Lung microvascular endothelial cell (primary cell): Measurements from ENCODE around the gene VIL1. TPM values are rescaled to one million over a fixed set of nuclear protein-coding genes. Genes with fewer than 3 reads are reported as not detected.
A peak's percentile ranks its signal among the peaks of the same experiment; 100 is the strongest.

Experiments used
- DNase-seq, 2 donors: peaks; one replicate each; pipeline versions ENCODE4 v3.0.0 to v3.0.0-alpha.2; 2010; ENCODE audit warnings: low read depth in 2 of 2
- total RNA-seq: library from RNA; depleted of rRNA; stranded (reverse); fragments of >200 nt; gene quantifications from 2 replicates; pipeline ENCODE4 v1.2.1, GENCODE V29; 2014

Gene VIL1
- total RNA-seq, 1 donor from 2014 or later = not detected

DNA sequence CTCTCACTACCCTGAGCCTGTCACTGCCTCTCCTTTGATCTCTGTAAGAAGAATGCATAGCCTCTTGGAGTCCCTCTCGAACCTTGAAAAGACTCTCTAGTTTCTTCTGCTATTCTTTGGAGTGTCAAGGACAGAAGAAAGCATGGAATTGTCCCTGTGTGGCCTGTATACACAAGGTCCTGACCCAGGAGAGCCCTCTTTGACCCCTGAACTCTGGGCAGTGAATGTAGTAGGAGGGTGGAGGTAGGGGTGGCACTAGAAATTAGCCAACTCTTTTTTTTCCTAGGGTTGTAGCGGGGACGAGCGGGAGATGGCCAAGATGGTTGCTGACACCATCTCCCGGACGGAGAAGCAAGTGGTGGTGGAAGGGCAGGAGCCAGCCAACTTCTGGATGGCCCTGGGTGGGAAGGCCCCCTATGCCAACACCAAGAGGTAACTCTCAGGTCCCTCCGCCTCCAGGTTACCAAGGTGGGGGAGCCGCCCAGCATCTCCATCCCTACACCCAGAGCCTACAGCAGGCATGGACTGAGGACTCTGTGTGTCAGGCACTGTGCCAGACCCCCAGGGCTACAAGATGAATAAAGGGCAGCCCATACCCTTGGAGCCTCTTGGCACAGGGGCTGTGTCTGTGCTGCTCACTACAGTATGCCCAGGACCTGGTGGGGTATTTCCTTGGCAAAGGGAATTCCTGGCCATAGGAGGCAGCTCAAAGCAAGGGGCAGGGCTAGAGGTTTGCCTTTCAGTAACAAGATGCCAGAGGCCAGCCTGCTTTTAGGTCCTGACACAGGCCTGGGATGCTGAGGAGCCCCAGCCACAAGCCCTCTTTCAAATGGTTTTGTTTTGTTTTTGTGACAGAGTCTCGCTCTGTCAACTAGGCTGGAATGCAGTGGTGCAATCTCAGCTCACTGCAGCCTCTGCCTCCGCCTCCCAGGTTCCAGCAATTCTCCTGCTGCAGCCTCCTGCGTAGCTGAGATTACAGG is 16.4 kb downstream of the VIL1 start:
- no peak for DNase-seq

DNA sequence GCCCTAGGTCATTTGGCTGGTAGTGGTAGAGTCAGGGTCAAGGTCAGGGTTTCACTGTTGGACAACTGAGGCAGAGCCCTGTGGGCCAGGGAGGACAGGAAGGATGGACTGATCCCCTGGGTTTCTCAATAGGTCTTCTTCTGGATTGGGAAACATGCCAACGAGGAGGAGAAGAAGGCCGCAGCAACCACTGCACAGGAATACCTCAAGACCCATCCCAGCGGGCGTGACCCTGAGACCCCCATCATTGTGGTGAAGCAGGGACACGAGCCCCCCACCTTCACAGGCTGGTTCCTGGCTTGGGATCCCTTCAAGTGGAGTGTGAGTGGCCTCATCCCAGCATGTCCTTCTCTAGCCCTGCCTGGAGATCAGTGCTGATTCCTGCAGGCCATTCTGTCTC is 18.1 kb downstream of the VIL1 start:
- DNase-seq = no peak

DNA sequence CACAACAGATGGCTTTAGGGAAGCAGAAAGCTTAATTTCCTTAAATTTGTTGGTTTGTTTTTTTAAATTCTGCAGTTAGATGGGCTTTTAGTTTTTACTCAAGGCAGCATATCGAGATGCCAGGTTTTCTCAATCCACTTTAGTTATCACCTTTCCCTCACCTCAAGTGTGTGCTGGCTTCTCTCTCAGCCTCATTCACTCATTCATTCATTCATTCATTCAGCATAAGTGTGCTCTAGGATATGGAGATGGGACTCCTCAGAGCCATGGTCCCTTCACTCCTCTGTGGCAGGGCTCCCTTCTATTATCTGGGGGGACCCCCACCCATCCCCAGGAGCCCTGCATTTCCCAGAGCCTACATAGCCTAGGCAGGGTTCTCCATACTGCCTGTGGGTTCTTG is 19.0 kb downstream of the VIL1 start:
- no peak for DNase-seq

DNA sequence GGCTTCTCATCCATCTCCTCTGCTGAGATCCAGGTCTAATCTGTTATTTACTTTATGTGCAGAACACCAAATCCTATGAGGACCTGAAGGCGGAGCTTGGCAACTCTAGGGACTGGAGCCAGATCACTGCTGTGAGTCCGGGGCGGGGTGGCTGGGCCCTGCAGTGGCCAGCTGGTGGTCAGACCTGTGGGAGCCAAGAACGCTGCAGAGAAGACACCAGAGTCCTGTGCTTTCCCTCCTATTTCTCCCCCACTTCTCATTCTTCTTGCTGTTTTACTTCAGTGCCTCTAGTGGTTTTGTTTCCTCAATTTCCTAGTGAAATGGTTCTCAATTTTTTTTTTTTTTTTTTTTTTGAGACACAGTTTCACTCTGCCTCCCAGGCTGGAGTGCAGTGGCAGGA is 19.7 kb downstream of the VIL1 start:
- DNase-seq = no peak

DNA sequence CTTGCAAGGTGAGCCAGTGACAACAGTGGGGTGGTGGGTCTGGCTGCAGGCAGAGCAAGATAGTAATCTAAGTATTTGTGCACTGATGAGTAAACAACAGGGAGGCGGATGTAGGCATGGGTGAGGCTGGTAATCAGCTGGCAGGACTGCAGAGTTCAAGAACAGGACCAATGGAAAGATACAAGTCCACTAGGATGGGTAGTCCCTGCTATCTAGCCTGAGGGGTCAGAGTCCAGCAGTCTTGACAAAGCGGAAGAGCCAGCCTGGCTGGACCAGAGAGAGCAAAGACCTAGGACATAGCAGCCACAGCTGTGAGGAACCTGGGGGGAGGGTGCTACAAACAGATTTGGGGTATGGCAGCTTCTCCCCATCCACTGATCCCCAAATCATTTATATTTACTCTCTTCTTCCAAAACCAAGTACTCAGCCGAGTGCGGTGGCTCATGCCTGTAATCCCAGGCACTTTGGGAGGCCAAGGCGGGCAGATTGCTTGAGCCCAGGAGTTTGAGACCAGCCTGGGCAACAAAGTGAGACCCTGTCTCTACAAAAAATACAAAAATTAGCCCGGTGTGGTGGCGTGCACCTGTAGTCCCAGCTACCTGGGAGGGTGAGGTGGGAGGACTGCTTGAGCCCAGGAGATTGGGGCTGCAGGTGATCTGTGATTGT is 25.9 kb downstream of the VIL1 start:
- no peak for DNase-seq

DNA sequence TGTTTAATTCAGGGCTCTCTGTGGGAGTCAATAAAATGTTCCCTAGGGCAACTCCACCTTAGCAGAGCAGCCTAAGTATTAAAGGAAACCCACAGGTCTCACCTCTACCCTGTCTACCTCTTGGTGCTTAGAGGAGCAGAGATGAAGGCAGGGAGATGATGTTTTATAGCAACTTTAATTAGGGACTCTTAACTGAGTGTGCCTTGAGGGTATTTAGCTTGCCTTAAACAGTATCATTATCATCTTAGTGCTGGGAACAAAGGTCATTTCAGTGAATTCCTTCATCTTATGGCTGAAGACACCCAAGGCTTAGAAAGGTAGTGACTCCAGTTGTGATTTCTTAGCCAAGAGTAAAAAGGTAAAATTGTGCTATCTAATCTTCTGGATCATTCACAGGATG is 26.7 kb downstream of the VIL1 start:
- no peak for DNase-seq

DNA sequence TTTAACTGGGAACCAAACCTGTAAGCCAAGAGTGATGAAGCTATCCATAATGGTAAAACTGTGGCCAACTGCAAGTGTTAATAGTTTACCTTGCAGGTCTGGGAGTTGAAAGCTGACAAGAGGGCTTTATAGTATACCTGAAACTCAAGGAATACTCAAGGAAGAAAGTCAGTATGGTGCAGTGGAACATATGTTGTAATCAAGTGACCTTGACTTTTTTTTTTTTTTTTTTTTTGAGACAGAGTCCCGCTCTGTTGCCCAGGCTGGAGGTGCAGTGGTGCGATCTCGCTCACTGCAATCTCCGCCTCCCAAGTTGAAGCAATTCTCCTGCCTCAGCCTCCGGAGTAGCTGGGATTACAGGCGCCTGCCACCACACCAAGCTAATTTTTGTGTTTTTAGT is 27.6 kb downstream of the VIL1 start:
- no peak for DNase-seq

DNA sequence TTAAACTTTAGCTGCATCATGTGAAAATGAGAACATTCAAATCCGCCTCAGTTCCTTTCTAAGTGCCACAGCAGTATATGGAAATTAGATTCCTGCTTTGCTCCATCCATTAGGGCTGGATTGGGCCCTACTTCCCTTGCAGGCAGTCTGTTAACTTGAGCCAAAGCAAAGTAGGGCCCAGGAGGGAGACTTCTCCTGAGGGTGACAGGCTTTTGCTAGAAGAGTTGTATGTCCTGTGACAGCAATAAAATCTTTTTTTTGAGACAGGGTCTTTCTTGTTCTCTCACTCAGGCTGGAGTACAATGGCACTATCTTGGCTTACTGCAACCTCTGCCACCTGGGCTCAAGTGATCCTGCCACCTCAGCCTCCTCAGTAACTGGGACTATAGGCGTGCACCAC is 28.1 kb downstream of the VIL1 start:
- DNase-seq = no peak

DNA sequence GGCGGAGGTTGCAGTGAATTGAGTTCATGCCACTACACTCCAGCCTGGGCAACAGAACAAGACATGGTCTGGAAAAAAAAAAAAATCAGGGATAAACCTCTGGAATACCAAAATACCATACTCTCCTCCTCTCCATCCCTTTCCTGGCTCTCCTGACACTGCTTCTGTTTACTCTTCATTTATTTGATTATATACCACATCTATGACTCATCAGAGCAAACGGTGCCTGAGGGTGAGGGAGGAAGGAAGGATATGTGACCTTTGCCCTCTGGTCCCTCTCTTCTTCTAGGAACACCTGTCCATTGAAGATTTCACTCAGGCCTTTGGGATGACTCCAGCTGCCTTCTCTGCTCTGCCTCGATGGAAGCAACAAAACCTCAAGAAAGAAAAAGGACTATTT is 30.0 kb downstream of the VIL1 start:
- DNase-seq = peak; percentile 41 to 56

DNA sequence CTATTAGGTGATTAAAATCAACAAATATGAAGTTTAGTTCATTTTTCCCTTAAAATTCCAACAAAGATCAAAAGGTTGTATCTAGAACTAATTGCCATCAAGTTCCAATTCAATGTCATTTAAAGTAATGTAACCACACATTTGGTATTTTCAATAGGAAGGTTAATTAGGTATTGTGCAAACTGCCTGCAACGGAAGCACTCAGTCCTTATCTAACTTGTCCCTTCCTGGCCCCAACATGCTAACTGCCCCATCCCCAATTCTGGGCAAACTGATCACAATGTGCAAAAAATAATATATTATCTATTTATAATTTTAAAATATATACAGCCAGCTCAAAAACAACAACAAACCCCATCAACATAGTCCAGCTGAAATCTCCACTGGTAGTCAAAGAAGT is 33.2 kb downstream of the VIL1 start:
- no peak for DNase-seq

DNA sequence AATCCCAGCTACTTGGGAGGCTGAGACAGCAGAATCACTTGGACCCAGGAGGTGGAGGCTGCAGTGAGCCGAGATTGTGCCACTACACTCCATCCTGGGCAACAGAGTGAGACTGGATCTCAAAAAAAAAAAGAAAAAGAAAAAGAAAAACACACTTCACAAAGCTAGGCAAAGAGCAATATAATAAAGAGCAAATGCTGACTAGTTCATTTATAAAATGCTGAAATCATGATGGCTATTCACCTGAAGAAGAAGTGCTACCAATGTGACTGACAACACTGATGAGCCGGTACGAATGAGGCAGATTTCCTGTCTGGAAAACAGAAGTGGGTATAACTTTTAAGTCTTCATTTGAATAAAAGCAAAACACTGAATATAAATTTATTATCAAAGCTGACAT is 37.9 kb downstream of the VIL1 start:
- DNase-seq = no peak

DNA sequence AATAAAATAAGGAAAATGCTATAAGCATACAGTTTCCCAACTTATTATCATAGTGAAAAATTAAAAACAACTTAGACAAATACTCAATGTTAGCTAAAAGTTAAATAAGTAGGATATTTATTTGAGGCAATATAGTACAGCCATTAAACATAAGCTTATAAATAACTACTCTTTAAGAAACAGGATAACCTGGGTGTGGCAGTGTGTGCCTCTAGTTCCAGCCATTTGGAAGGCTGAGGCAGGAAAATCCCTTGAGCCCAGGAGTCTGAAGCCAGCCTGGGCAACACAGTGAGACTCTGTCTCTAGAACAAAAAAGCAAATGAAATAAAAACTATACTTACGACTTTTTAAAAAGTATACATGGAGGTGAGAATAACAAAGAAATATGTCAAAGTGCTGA is 39.7 kb downstream of the VIL1 start:
- DNase-seq = no peak

DNA sequence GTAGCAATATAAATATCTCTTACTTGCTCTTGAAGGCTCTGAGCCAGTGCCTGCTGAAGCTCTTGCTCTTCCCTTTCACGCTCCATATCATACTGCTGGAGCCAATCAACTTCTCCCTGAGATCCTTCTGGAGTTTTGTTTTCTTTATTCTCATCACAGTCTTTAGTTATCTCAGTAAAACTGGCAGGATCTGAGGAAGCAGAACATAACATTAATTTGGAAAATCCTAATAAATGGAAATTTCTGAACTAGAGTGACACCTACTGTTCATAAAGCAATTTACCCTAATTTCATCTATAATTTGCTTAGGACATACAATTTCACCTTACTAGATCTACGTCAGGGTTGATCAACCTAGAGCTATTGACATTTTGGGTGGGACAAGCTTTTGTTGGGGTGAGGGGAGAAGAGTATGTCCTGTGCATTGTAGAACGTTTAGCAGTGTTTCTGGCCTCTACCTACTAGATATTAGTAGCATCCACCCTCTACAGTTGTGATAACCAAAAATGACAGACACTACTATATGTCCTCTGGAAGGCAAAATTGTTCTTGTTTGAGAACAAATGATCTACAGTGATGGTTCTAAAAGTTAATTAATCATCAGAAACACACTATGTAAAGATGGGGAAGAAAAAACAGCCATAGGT is 47.2 kb downstream of the VIL1 start:
- peak; percentile 35 to 55 for DNase-seq

DNA sequence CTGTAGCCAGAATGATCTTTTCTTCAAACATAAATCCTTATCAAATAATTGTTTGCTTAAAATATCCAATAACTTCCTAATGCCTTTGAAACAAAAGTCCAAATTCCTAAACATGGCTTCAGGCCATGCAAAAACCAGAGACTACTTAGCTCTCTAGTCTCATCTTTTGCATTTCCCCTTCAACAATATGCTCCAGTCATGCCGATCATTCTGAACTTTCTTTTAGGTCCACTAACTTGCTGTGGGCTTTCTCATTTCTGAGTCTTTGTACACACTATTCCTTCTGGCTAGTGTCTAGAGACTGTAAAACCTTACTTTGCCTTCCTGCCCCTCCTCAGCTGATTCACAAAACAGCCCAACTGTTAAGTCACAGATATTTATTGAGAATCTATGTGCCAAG is 51.5 kb downstream of the VIL1 start:
- DNase-seq = no peak

DNA sequence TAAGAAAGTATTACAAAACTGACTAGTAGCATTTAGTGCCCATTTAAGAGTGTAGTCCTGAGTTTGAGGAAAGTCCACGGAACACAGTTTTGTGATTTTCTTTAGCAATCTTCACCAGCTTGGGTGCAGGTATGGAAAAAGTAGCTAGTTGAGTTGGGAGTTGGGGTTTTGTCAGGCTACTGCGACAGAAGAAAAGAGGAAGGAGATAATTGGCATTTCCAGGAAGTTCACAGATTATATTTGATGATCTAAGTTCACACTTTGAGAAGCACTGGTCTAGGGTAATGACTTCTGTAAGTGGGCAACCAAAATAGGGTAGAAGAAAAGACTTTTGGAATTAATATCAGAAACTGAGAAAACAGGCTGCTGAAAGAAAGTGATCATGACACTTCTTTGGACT is 52.1 kb downstream of the VIL1 start:
- no peak for DNase-seq

DNA sequence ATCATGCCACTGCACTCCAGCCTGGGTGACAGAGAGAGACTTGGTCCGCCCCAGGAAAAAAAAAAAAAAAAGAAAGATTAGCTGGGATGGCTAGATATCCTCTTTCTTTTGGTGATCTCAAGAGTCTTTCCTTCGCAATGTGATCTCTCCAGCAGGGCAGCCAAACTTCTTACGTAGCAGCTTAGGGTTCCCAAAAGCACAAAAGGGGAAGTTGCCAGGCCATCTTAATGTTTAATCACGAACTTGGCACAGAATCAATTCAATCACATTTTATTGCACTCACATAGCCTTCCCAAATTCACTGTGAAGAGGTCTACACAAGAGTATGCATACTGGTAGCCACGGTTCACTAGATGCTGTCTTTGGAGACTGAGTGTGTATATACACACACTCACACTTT is 53.1 kb downstream of the VIL1 start:
- no peak for DNase-seq

DNA sequence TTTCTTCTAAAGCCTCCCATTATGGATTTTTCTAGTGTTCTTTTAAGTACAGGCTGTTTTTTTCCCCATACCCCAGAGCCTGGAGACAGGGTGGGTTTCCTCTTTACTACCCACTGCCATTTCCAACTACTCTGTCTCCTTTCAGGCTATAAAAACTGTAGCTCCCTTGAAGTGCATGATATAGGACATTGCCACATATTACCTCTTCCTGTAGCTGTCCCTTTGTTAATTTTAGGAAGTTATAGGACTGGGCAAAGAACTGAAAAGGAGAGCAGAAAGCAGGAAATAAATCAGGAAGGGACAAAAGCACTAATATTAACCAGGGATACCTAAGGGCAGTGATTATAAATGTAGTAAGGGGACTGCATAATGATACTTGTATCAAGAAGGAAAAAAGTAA is 54.1 kb downstream of the VIL1 start:
- peak in 1 of 2 donors; percentile 4 for DNase-seq

DNA sequence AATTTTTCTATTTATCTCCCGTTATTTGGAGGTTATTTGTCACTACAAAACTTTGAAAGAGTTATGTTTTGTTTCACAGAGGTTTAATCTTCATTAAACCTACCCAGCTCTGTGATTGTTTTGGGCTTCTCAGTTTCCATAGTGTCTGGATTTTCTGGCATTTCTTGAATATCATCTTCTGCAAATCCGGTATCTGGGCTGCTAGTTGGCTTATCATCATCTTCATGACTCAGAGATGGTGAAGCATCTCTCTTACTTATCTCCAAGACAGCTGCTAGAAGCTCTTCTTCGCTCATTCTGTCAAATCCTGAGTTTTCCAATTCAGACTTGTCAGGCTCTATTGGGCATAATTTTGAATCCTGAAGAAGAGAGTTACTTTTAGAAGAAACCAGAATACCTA is 55.6 kb downstream of the VIL1 start:
- no peak for DNase-seq

DNA sequence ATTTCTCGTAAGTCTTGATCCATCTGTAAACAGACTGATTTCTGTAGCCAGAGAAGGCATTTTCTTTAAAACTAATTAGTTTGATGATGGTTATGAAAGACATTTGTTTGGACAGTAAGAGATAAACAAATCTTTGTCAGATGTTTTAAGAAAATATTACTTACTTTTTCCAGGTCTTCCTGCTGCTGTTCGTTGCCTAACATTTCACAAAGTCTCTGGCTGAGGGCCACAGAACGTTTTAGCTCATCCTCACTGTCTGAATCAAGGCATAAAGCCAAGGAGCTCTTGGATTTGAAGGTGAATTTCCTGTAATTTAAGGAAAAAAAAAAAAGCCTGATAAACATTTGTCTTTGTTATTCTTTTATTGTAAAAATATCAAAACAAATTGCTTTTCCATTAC is 57.8 kb downstream of the VIL1 start:
- DNase-seq = peak in 1 of 2 donors; percentile 20

DNA sequence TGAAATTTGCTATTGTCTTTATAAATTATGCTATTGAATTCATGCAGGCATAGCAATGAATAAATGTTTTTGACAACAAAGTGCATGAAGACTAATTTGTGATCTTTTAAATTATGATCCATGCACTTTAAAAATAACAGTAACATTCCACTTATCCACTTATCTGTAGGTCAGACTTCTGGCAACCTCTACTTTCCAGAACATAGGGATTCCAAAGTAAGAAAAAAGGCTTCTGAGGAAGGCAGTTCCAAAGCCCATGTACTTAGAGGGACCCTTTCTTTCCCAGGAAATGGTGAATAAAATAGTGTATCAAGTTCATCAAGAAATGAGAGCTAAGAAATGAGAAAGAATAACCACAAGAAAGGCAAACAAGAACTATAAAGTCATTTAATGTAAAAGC is 58.3 kb downstream of the VIL1 start:
- no peak for DNase-seq

DNA sequence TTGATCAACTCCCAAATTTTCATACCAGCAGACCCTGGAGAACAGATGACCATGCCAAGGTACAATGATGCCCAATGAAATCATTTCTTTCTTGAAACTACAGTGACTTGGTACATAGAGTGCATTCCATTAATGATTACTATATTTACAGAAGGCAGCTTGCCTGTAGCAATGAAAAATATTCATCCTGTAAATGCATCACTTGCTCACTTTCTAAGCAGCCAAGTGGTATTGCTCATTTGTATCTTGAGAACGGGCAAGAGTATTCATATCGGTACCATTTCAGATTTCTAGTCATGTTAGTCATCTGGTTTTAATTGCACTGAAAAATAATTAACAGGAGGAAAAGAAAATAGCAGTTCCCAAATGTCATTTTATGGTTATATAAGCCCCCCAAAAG is 59.6 kb downstream of the VIL1 start:
- DNase-seq = no peak

DNA sequence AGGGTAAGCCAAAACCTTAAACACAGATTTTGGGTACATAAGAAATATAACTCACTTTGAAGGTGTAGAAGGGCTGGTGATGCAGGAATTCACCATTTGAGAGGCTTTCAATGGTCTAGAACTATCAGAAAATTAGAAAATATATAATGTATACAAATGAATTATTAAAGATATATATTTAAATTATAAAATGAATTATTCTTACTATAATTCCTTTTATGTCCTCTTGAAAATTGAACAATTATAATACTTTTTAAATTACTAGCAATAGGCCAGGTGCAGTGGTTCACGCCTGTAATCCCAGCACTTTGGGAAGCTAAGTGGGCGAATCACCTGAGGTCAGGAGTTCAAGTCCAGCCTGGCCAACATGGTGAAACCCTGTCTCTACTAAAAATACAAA is 60.7 kb downstream of the VIL1 start:
- DNase-seq = no peak

DNA sequence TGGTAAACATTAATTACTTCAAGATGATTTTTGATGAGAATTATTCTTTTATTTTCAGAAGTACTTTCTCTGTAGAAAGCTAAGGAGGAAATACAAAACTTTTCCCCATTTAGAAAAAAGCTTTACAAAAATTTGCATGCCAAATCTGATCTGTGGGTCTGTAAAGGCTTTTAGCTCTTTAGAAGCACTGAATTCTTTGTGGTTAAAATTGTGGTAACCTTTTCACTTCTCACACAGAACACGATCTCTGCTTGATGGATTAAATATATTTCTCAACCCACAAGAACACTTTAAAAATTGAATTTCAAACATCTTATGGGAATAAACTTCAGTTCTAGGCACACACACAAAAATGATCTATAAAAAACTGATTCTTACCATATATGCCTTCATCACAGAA is 63.7 kb downstream of the VIL1 start:
- no peak for DNase-seq
